ENCODE results near the gene INTS11. TPM values are rescaled to one million over a fixed set of nuclear protein-coding genes. Genes with fewer than 3 reads are reported as not detected.

INTS11 gene
- total RNA-seq, 6 experiments from 2014 or later = 35.1 to 52.4 (median 43.5) TPM

GRCh38 chr1:1335792-1336248 lies 11.4 kb upstream of the INTS11 start:
- H3K9me3 ChIP-seq = no peaks in the 10 kb centered on the region
- intact Hi-C loops (cut with DNase I) = no loop called here
- no peaks in the 10 kb centered on the region for H3K27me3 ChIP-seq
- 55% methylated on average over 2 of the region's 21 CpGs for WGBS (ENCODE audit: insufficient coverage, low coverage, low lambda C conversion rate, missing lambda C conversion rate)
- DNase-seq (no peak), ATAC-seq (no peak)
- H3K4me3 ChIP-seq = no peak overlapping the region
- H3K36me3 ChIP-seq = peaks cover 0 to 15% (median 2%) of the 10 kb centered on the region in 4 donors
- H3K4me1 ChIP-seq = peaks cover 0 to 5% (median 0%) of the 10 kb centered on the region in 4 donors
- TF ChIP-seq CTCF (IDR thresholded peaks at IDR 0.05) = no peak
- TF ChIP-seq POLR2A (IDR thresholded peaks at IDR 0.05) = no peak
- H3K27ac ChIP-seq = no peak overlapping the region

GRCh38 chr1:1335283-1335682 lies 10.8 kb upstream of the INTS11 start:
- Histone ChIP-seq H3K36me3 (peaks cover 0 to 15% (median 1%) of the 10 kb centered on the region in 4 donors), H3K27ac (no peak overlapping the region), H3K27me3 (no peaks in the 10 kb centered on the region), H3K9me3 (no peaks in the 10 kb centered on the region), H3K4me3 (no peak overlapping the region), H3K4me1 (peaks cover 0 to 5% (median 0%) of the 10 kb centered on the region in 4 donors)
- DNase-seq (no peak), ATAC-seq (no peak)
- intact Hi-C loops (cut with DNase I) = no loop called here
- 60% methylated on average over 1 of the region's 16 CpGs for WGBS (ENCODE audit: insufficient coverage, low coverage, low lambda C conversion rate, missing lambda C conversion rate)
- no peak for TF ChIP-seq POLR2A (IDR thresholded peaks at IDR 0.05)
- no peak for TF ChIP-seq CTCF (IDR thresholded peaks at IDR 0.05)

DNA sequence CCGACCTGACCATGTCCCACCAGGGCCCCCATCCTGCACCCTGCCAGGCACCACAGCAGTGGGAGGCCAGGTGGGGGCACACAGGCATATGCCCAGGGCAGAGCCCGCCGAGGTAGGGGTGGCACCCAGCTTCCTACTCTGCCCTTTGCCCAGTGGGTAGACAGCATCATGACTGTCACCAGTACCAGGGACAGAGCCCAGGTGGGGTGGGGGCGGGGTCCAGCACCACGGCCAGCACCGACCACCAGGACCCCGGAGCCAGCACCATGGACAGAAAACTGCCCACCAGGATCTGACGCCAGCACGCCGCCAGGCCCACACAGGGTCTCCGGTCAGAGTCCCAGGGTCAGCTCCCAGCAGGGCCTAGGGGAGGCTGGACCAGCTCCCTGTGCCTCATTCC lies 10.4 kb upstream of the INTS11 start:
- Histone ChIP-seq H3K27me3 (no peaks in the 10 kb centered on the region), H3K9me3 (no peaks in the 10 kb centered on the region), H3K4me1 (peaks cover 0 to 5% (median 0%) of the 10 kb centered on the region in 4 donors), H3K27ac (no peak overlapping the region), H3K36me3 (peaks cover 0 to 15% (median 1%) of the 10 kb centered on the region in 4 donors), H3K4me3 (no peak overlapping the region)
- ATAC-seq = no peak
- intact Hi-C loops (cut with DNase I) = no loop called here
- DNase-seq = no peak
- TF ChIP-seq POLR2A (IDR thresholded peaks at IDR 0.05) = no peak
- no peak for TF ChIP-seq CTCF (IDR thresholded peaks at IDR 0.05)
- WGBS (ENCODE audit: insufficient coverage, low coverage, low lambda C conversion rate, missing lambda C conversion rate) = 60% methylated on average over 1 of the region's 11 CpGs

DNA sequence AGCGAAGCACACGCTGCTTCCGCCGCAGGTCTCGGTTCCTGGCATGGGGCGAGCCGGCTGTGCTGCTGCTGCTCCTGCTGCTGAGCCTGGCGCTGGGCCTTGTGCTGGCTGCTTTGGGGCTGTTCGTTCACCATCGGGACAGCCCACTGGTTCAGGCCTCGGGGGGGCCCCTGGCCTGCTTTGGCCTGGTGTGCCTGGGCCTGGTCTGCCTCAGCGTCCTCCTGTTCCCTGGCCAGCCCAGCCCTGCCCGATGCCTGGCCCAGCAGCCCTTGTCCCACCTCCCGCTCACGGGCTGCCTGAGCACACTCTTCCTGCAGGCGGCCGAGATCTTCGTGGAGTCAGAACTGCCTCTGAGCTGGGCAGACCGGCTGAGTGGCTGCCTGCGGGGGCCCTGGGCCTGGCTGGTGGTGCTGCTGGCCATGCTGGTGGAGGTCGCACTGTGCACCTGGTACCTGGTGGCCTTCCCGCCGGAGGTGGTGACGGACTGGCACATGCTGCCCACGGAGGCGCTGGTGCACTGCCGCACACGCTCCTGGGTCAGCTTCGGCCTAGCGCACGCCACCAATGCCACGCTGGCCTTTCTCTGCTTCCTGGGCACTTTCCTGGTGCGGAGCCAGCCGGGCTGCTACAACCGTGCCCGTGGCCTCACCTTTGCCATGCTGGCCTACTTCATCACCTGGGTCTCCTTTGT lies 9.2 kb upstream of the INTS11 start:
- ATAC-seq (peak; percentile 3 to 45 (median 12)), DNase-seq (no peak)
- Histone ChIP-seq H3K36me3 (peaks cover 0 to 6% (median 1%) of the 10 kb centered on the region in 4 donors), H3K27ac (no peak overlapping the region), H3K9me3 (no peaks in the 10 kb centered on the region), H3K27me3 (no peaks in the 10 kb centered on the region), H3K4me1 (peaks cover 0 to 5% (median 0%) of the 10 kb centered on the region in 4 donors), H3K4me3 (no peak overlapping the region)
- 70% methylated on average over 7 of the region's 36 CpGs for WGBS (ENCODE audit: insufficient coverage, low coverage, low lambda C conversion rate, missing lambda C conversion rate)
- intact Hi-C loops (cut with DNase I) = no loop called here
- TF ChIP-seq CTCF (IDR thresholded peaks at IDR 0.05) = no peak
- no peak for TF ChIP-seq POLR2A (IDR thresholded peaks at IDR 0.05)

Measured in right lobe of liver (tissue), 6 donors.